ENCODE measurements around the gene HELZ.

HELZ gene

DNA sequence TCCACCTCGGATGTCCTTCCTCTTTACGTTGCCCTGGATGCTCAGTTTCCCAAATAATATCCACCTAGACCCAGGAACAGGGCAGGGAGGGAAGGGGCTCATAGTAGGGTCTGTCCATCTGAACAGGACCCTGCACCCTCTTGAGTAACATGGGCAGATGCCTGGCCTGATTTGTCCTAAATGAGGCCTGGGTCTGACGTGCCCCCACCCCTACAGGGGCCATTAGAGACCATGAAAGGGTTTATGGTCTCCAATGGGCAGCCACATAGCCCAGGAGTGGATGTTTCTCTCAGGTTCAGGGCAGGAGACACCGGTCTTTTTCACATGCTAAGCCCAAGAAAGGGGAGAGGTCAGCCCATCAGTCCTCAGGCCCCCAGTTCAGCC, 193.8 kb downstream of the HELZ start:
- Mint-ChIP-seq H3K36me3 (ENCODE audit: low read depth) (peaks cover 6% of the 10 kb centered on the region), H3K4me1 (peaks cover 6% of the 10 kb centered on the region), H3K27ac (no peak overlapping the region), H3K27me3 (ENCODE audit: low read depth, poor library complexity) (peaks cover 7% of the 10 kb centered on the region), H3K9me3 (peaks cover 28% of the 10 kb centered on the region), H3K4me3 (no peak overlapping the region)
- DNase-seq: no peak
- TF ChIP-seq, protein P1, sequence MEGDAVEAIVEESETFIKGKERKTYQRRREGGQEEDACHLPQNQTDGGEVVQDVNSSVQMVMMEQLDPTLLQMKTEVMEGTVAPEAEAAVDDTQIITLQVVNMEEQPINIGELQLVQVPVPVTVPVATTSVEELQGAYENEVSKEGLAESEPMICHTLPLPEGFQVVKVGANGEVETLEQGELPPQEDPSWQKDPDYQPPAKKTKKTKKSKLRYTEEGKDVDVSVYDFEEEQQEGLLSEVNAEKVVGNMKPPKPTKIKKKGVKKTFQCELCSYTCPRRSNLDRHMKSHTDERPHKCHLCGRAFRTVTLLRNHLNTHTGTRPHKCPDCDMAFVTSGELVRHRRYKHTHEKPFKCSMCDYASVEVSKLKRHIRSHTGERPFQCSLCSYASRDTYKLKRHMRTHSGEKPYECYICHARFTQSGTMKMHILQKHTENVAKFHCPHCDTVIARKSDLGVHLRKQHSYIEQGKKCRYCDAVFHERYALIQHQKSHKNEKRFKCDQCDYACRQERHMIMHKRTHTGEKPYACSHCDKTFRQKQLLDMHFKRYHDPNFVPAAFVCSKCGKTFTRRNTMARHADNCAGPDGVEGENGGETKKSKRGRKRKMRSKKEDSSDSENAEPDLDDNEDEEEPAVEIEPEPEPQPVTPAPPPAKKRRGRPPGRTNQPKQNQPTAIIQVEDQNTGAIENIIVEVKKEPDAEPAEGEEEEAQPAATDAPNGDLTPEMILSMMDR (IDR thresholded peaks at IDR 0.05): no peak

DNA sequence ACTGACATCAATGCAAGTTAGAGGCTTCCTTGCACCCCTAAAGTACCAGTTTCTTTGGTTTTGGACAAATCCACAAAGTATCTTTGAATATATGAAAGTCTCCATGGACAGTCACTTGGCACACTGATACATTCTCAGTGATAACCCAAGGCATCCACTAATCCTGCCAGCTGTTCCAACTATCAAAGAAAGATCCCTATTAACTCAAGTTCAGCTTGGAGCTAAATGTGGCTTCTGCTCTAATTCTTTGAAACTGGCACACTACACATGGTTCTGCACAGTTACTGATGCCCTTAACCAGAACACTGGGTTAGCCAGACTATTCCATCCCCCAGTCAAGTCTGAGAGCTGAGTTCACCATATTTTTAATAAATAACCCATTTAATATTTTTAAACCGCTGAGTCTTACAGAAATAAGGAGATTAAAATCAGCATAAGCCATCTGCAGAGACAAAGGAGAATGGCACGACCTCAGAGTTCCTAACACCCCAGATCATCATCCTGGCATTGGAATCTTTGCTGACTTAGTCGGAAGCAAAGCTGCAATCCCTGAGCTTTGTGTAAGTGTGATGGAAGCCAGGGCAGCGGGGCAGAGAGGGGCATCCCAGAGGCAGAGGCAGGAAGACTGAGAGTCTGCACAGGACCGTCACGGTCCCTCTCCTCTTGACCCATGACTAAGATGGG, 194.4 kb downstream of the HELZ start:
- TF ChIP-seq, protein P1 (IDR thresholded peaks at IDR 0.05): no peak
- H3K4me1 Mint-ChIP-seq: peaks cover 6% of the 10 kb centered on the region
- peaks cover 28% of the 10 kb centered on the region for H3K9me3 Mint-ChIP-seq
- H3K36me3 Mint-ChIP-seq (ENCODE audit: low read depth): peaks cover 6% of the 10 kb centered on the region
- H3K27ac Mint-ChIP-seq: no peak overlapping the region
- H3K27me3 Mint-ChIP-seq (ENCODE audit: low read depth, poor library complexity): peaks cover 10% of the 10 kb centered on the region
- H3K4me3 Mint-ChIP-seq: no peak overlapping the region
- no peak for DNase-seq

DNA sequence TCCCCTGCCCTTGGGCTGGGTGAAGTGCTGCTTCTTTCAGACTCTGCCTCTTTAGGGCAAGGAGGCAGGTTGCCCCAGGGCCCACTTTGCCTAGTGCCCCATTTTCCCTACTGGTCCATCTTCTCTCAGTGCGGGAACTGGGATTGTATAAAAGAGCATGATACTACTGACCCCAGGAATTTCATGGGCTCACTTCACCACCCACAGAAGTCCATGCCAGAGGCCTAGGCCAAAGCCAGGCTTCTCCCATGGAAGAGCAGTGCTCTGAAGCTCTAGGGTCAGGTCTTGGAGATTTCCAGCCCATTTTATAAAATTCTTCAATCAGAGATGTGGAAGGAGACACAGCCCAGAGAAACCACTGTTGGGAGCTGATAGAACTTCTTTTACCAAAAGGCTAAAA, 194.9 kb downstream of the HELZ start:
- Mint-ChIP-seq H3K4me1 (peaks cover 6% of the 10 kb centered on the region), H3K4me3 (no peak overlapping the region), H3K36me3 (ENCODE audit: low read depth) (peaks cover 6% of the 10 kb centered on the region), H3K9me3 (peaks cover 28% of the 10 kb centered on the region), H3K27ac (no peak overlapping the region), H3K27me3 (ENCODE audit: low read depth, poor library complexity) (peaks cover 12% of the 10 kb centered on the region)
- no peak for DNase-seq
- TF ChIP-seq, protein P1 (IDR thresholded peaks at IDR 0.05): no peak

DNA sequence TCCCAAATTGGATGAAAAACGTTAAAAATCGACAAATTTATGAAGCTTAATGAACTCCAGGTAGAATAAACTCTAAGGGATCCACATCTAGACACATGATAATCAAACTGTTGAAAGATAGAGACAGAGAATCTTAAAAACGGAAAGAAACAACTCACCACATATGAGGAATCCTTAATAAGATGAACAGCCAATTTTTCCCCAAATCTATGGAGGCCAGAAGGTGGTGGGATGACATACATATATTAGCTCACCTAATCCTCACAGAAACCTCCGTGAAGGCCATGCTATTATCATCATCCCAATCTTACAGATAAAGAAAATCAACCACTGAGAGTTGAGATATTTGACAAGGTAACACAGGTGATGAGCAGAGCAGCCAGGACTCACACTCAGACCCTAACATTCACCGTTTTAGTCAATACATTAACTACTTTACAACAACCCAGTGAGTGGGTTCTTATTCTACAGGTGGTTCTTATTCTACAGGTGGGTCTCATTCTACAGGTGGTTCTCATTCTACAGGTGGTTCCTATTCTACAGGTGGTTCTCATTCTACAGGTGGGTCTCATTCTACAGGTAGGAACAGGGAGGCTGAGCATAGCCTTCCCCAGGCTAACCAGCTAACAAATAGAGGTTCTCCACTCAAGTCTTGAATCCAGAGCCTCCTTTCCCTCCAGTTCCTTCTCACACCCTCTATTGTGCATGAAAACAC, 195.8 kb downstream of the HELZ start:
- peaks cover 28% of the 10 kb centered on the region for H3K9me3 Mint-ChIP-seq
- H3K36me3 Mint-ChIP-seq (ENCODE audit: low read depth): peaks cover 6% of the 10 kb centered on the region
- no peak overlapping the region for H3K4me3 Mint-ChIP-seq
- DNase-seq: no peak
- H3K27me3 Mint-ChIP-seq (ENCODE audit: low read depth, poor library complexity): peaks cover 12% of the 10 kb centered on the region
- H3K27ac Mint-ChIP-seq: no peak overlapping the region
- TF ChIP-seq, protein P1 (IDR thresholded peaks at IDR 0.05): no peak
- no peaks in the 10 kb centered on the region for H3K4me1 Mint-ChIP-seq

DNA sequence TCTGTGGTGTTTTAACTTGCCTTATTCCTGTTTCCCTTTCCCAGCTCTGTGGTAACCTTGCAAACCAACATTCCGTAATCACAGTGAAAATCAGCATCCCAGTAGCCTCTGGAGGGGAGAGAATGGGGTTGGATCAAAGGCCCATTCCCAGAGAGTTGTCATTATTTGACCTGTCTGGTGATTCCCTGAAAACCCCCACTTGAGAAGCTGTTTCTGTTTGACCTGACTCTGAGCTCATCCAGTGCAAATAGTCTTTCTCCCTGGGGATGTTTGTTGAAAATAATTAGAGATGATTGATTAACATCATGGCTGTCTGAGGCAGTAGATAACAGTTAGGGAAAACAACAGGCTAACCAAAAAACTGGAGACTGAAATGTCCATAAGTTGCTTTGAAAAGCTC, 197.6 kb downstream of the HELZ start:
- DNase-seq: no peak
- Mint-ChIP-seq H3K27ac (no peak overlapping the region), H3K27me3 (ENCODE audit: low read depth, poor library complexity) (peaks cover 12% of the 10 kb centered on the region), H3K36me3 (ENCODE audit: low read depth) (peaks cover 6% of the 10 kb centered on the region), H3K4me3 (no peak overlapping the region), H3K4me1 (peaks cover 13% of the 10 kb centered on the region), H3K9me3 (peaks cover 28% of the 10 kb centered on the region)
- TF ChIP-seq, protein P1 (IDR thresholded peaks at IDR 0.05): no peak

DNA sequence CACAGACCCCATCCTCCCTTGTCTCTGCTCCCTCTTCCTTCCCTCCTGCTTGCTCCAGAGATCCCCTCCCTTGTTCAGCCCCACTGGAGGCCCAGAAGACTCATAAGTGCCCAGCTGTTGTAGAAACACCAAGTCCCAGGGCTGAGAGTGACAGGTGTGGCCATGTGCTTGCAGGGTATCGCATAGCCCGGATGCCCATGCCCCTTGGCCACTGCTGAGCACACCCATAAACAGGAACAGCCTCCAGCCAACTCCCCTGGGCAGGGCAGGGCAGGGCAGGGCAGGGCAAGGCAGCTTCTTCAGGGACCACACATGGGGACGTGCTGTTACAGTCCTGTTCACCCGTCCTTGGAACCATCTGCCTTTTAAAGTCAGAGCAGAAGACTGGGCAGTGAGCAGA, 198.6 kb downstream of the HELZ start:
- peaks cover 6% of the 10 kb centered on the region for H3K36me3 Mint-ChIP-seq (ENCODE audit: low read depth)
- H3K27me3 Mint-ChIP-seq (ENCODE audit: low read depth, poor library complexity): peaks cover 17% of the 10 kb centered on the region

More for the DNA sequence above, 198.6 kb downstream of the HELZ start:
- Mint-ChIP-seq H3K4me3 (no peak overlapping the region), H3K27ac (no peak overlapping the region), H3K9me3 (peaks cover 28% of the 10 kb centered on the region), H3K4me1 (peaks cover 14% of the 10 kb centered on the region)
- no peak for DNase-seq
- TF ChIP-seq, protein P1 (IDR thresholded peaks at IDR 0.05): no peak
